Mucosa of descending colon (tissue), 3 donors: Measurements from ENCODE around the gene GABRR3. TPM values are rescaled to one million over a fixed set of nuclear protein-coding genes. Genes with fewer than 3 reads are reported as not detected.

Experiments used
- ATAC-seq: fragments of 200-7000 bp; cut with Tn5 transposase; one replicate; pipeline ENCODE4 v1.9.1; 2020; ENCODE audit warnings: mild to moderate bottlenecking, moderate library complexity
- DNase-seq, 3 donors: peaks; one replicate each; pipeline ENCODE4 v3.0.0-alpha.2; 2020
- H3K36me3 ChIP-seq: fragments of 200-600 bp; one replicate; pipeline ENCODE4 v1.8.0; 2021; ENCODE audit warnings: low read depth, mild to moderate bottlenecking
- H3K4me1 ChIP-seq: fragments of 200-600 bp; one replicate; pipeline ENCODE4 v1.8.0; 2021; ENCODE audit warnings: low read depth, mild to moderate bottlenecking
- H3K4me3 ChIP-seq: fragments of 200-600 bp; one replicate; pipeline ENCODE4 v1.8.0; 2021; ENCODE audit warnings: mild to moderate bottlenecking
- H3K9me3 ChIP-seq: fragments of 200-600 bp; one replicate; pipeline ENCODE4 v1.8.0; 2021; ENCODE audit warnings: mild to moderate bottlenecking
- CTCF ChIP-seq: fragments of 200-600 bp; IDR thresholded peaks from one replicate; pipeline ENCODE4 v1.8.0; 2022; ENCODE audit warnings: antibody characterized with exemption, mild to moderate bottlenecking
- intact Hi-C, 2 donors: fragments of 100-400 bp; cut with DNase I in 1 of 2; cut with micrococcal nuclease in 1 of 2; formaldehyde crosslinking; loops; one replicate each; pipeline versions ENCODE4 v1.11.0 to v1.11.1; 2022; cut with DNase I, micrococcal nuclease
- total RNA-seq, 3 donors: library from RNA; stranded (reverse); fragmentation: NEBNext Ultra II Directional in 2 of 3; extraction: Animal tissue kit (Norgen Biotek cat#: 25700) in 2 of 3; gene quantifications; one replicate each; pipeline versions ENCODE4 v1.2.1 to v1.2.4, GENCODE V29; 2021 to 2023
- donor health status: DM: no; HTN: no; CAD: no; lungs with moderate emphysema.
- donor health status: DM: no; HTN: no; CAD: no.
- donor health status: DM: no; HTN: yes; CAD: no.

Gene GABRR3
- total RNA-seq, 3 donors from 2014 or later: not detected

GRCh38 chr3:97960993-97961766, 73.9 kb downstream of the GABRR3 start:
- TF ChIP-seq CTCF: no peak
- ATAC-seq (no peak), DNase-seq (no peak)
- Histone ChIP-seq H3K9me3 (no peaks in the 10 kb centered on the region), H3K4me1 (peaks cover 7% of the 10 kb centered on the region), H3K36me3 (no peaks in the 10 kb centered on the region), H3K4me3 (no peak overlapping the region)
- intact Hi-C loops: no loop called here

- intact Hi-C loops: no loop called here
- Histone ChIP-seq H3K9me3 (no peaks in the 10 kb centered on the region), H3K4me1 (peaks cover 7% of the 10 kb centered on the region), H3K36me3 (no peaks in the 10 kb centered on the region), H3K4me3 (no peak overlapping the region)
- TF ChIP-seq CTCF: no peak
- ATAC-seq (no peak), DNase-seq (no peak)
Observed at GRCh38 chr3:97960551-97960950, 74.6 kb downstream of the GABRR3 start.

GRCh38 chr3:97959872-97960271, 75.2 kb downstream of the GABRR3 start:
- intact Hi-C loops: no loop called here
- no peak for DNase-seq
- no peak for TF ChIP-seq CTCF
- Histone ChIP-seq H3K4me3 (no peak overlapping the region), H3K9me3 (no peaks in the 10 kb centered on the region), H3K4me1 (peaks cover 7% of the 10 kb centered on the region), H3K36me3 (no peaks in the 10 kb centered on the region)
- ATAC-seq: no peak

GRCh38 chr3:97958796-97959195, 76.3 kb downstream of the GABRR3 start:
- intact Hi-C loops: no loop called here
- H3K36me3 ChIP-seq: no peaks in the 10 kb centered on the region

GRCh38 chr3:97958396-97958795, 76.7 kb downstream of the GABRR3 start:
- Histone ChIP-seq H3K9me3 (no peaks in the 10 kb centered on the region), H3K4me3 (no peak overlapping the region), H3K4me1 (peaks cover 7% of the 10 kb centered on the region), H3K36me3 (no peaks in the 10 kb centered on the region)
- ATAC-seq (no peak), DNase-seq (no peak)
- no peak for TF ChIP-seq CTCF
- intact Hi-C loops: no loop called here

More at GRCh38 chr3:97958796-97959195, 76.3 kb downstream of the GABRR3 start:
- no peak for TF ChIP-seq CTCF
- no peak for ATAC-seq
- Histone ChIP-seq H3K4me1 (peaks cover 7% of the 10 kb centered on the region), H3K4me3 (no peak overlapping the region), H3K9me3 (no peaks in the 10 kb centered on the region)
- no peak for DNase-seq
